Right lobe of liver (tissue), 4 donors: ENCODE data around the gene CCDC127.
"Not testable (repeated sequence)": the region's sequence is repeated elsewhere in the genome, so short reads cannot be mapped to it uniquely, and the experiment has no call there.

Experiments
- CTCF ChIP-seq, 4 donors: fragments of 200-600 bp in 3 of 4; fragments of 450-650 bp in 1 of 4; IDR thresholded peaks; one replicate each; pipeline versions ENCODE4 v1.5.1 to v1.8.0; 2016 to 2022; ENCODE audit warnings: antibody characterized with exemption in 4 of 4, mild to moderate bottlenecking in 2 of 4
- POLR2A ChIP-seq: fragments of 450-650 bp; IDR thresholded peaks from one replicate; pipeline ENCODE4 v1.6.1; 2017; ENCODE audit warnings: antibody characterized with exemption, mild to moderate bottlenecking
- donor health status: DM: no; HTN: no; CAD: no.
- donor health status: DM: no; HTN: no; CAD: no.
- donor health status: DM: no; HTN: yes; CAD: no.

- TF ChIP-seq CTCF (IDR thresholded peaks at IDR 0.05); POLR2A: not testable (repeated sequence)
These were observed 36.4 kb upstream of the CCDC127 start for GRCh38 chr5:254322-254721.
